ENCODE results near the gene KCNJ12. TPM values are rescaled to one million over a fixed set of nuclear protein-coding genes. Genes with fewer than 3 reads are reported as not detected.
A peak's percentile ranks its signal among the peaks of the same experiment; 100 is the strongest.

KCNJ12 gene
- total RNA-seq, 2 donors from 2014 or later = not detected

- ATAC-seq (no peak), DNase-seq (ENCODE audit: low spot score) (no peak)
- Mint-ChIP-seq H3K4me3 (no peak overlapping the region), H3K36me3 (no peaks in the 10 kb centered on the region), H3K9me3 (no peaks in the 10 kb centered on the region), H3K4me1 (ENCODE audit: low read depth in 2 of 2) (peaks cover 0 to 10% of the 10 kb centered on the region in 2 donors), H3K27ac (no peak overlapping the region), H3K27me3 (no peaks in the 10 kb centered on the region)
These were observed 7.5 kb upstream of the KCNJ12 start for GRCh38 chr17:21368545-21369246.

GRCh38 chr17:21369395-21369794 is 6.8 kb upstream of the KCNJ12 start:
- peaks cover 0 to 5% of the 10 kb centered on the region in 2 donors for H3K4me1 Mint-ChIP-seq (ENCODE audit: low read depth in 2 of 2)
- H3K27ac Mint-ChIP-seq = no peak overlapping the region
- H3K9me3 Mint-ChIP-seq = no peaks in the 10 kb centered on the region
- ATAC-seq (no peak), DNase-seq (ENCODE audit: low spot score) (no peak)
- no peaks in the 10 kb centered on the region for H3K27me3 Mint-ChIP-seq
- no peaks in the 10 kb centered on the region for H3K36me3 Mint-ChIP-seq
- no peak overlapping the region for H3K4me3 Mint-ChIP-seq

- Mint-ChIP-seq H3K27ac (no peak overlapping the region), H3K9me3 (no peaks in the 10 kb centered on the region), H3K4me1 (ENCODE audit: low read depth in 2 of 2) (peaks cover 0 to 5% of the 10 kb centered on the region in 2 donors), H3K4me3 (no peak overlapping the region), H3K27me3 (peaks cover 3% of the 10 kb centered on the region in 2 donors), H3K36me3 (no peaks in the 10 kb centered on the region)
- ATAC-seq = no peak
- no peak for DNase-seq (ENCODE audit: low spot score)
These were observed 5.7 kb upstream of the KCNJ12 start for GRCh38 chr17:21370430-21370829.

- no peak for DNase-seq (ENCODE audit: low spot score)
- H3K27me3 Mint-ChIP-seq = peaks cover 9% of the 10 kb centered on the region in 2 donors
- peaks cover 0 to 8% of the 10 kb centered on the region in 2 donors for H3K4me1 Mint-ChIP-seq (ENCODE audit: low read depth in 2 of 2)
- H3K9me3 Mint-ChIP-seq = no peaks in the 10 kb centered on the region
- no peak for ATAC-seq
- no peak overlapping the region for H3K4me3 Mint-ChIP-seq
- H3K36me3 Mint-ChIP-seq = no peaks in the 10 kb centered on the region
- H3K27ac Mint-ChIP-seq = no peak overlapping the region
These were observed 4.6 kb upstream of the KCNJ12 start for GRCh38 chr17:21371511-21372081.

GRCh38 chr17:21372256-21372954 is 3.8 kb upstream of the KCNJ12 start:
- H3K4me1 Mint-ChIP-seq (ENCODE audit: low read depth in 2 of 2) = peaks cover 0 to 8% of the 10 kb centered on the region in 2 donors
- no peak for DNase-seq (ENCODE audit: low spot score)
- no peak for ATAC-seq
- H3K9me3 Mint-ChIP-seq = no peaks in the 10 kb centered on the region
- H3K4me3 Mint-ChIP-seq = no peak overlapping the region
- peaks cover 9% of the 10 kb centered on the region in 2 donors for H3K27me3 Mint-ChIP-seq
- H3K36me3 Mint-ChIP-seq = no peaks in the 10 kb centered on the region
- no peak overlapping the region for H3K27ac Mint-ChIP-seq

GRCh38 chr17:21373036-21373435 is 3.1 kb upstream of the KCNJ12 start:
- peaks cover 0 to 8% of the 10 kb centered on the region in 2 donors for H3K4me1 Mint-ChIP-seq (ENCODE audit: low read depth in 2 of 2)

GRCh38 chr17:21373696-21374440 is 2.3 kb upstream of the KCNJ12 start:
- H3K4me1 Mint-ChIP-seq (ENCODE audit: low read depth in 2 of 2) = peaks cover 0 to 8% of the 10 kb centered on the region in 2 donors
- no peak overlapping the region for H3K4me3 Mint-ChIP-seq
- no peaks in the 10 kb centered on the region for H3K36me3 Mint-ChIP-seq
- DNase-seq (ENCODE audit: low spot score) = no peak
- no peak overlapping the region for H3K27ac Mint-ChIP-seq
- H3K9me3 Mint-ChIP-seq = no peaks in the 10 kb centered on the region
- H3K27me3 Mint-ChIP-seq = peaks cover 9% of the 10 kb centered on the region in 2 donors
- ATAC-seq = peak in 1 of 2 donors; percentile 11

More at GRCh38 chr17:21373036-21373435, 3.1 kb upstream of the KCNJ12 start:
- ATAC-seq (no peak), DNase-seq (ENCODE audit: low spot score) (no peak)
- no peak overlapping the region for H3K27ac Mint-ChIP-seq
- no peaks in the 10 kb centered on the region for H3K9me3 Mint-ChIP-seq
- H3K27me3 Mint-ChIP-seq = peaks cover 9% of the 10 kb centered on the region in 2 donors
- no peaks in the 10 kb centered on the region for H3K36me3 Mint-ChIP-seq
- H3K4me3 Mint-ChIP-seq = no peak overlapping the region

- Mint-ChIP-seq H3K27me3 (peaks cover 9% of the 10 kb centered on the region in 2 donors), H3K36me3 (no peaks in the 10 kb centered on the region), H3K4me1 (ENCODE audit: low read depth in 2 of 2) (peaks cover 0 to 8% of the 10 kb centered on the region in 2 donors), H3K4me3 (no peak overlapping the region), H3K27ac (no peak overlapping the region), H3K9me3 (no peaks in the 10 kb centered on the region)
- DNase-seq (ENCODE audit: low spot score) (no peak), ATAC-seq (no peak)
These were observed 1.6 kb upstream of the KCNJ12 start for GRCh38 chr17:21374441-21375161.

- Mint-ChIP-seq H3K36me3 (no peaks in the 10 kb centered on the region), H3K9me3 (no peaks in the 10 kb centered on the region), H3K4me3 (peak overlapping the region; percentile 9), H3K27me3 (peaks cover 9% of the 10 kb centered on the region in 2 donors), H3K4me1 (ENCODE audit: low read depth in 2 of 2) (peaks cover 0 to 8% of the 10 kb centered on the region in 2 donors), H3K27ac (no peak overlapping the region)
- DNase-seq (ENCODE audit: low spot score) = no peak
- no peak for ATAC-seq
These were observed 996 bp upstream of the KCNJ12 start for GRCh38 chr17:21375162-21375560.

GRCh38 chr17:21375757-21376080 is 438 bp upstream of the KCNJ12 start:
- ATAC-seq = no peak
- no peaks in the 10 kb centered on the region for H3K36me3 Mint-ChIP-seq
- H3K9me3 Mint-ChIP-seq = no peaks in the 10 kb centered on the region
- H3K27ac Mint-ChIP-seq = no peak overlapping the region
- DNase-seq (ENCODE audit: low spot score) = no peak
- H3K27me3 Mint-ChIP-seq = peaks cover 9% of the 10 kb centered on the region in 2 donors
- peaks cover 0 to 8% of the 10 kb centered on the region in 2 donors for H3K4me1 Mint-ChIP-seq (ENCODE audit: low read depth in 2 of 2)
- H3K4me3 Mint-ChIP-seq = peak overlapping the region; percentile 9

- Mint-ChIP-seq H3K27ac (no peak overlapping the region), H3K4me3 (no peak overlapping the region), H3K9me3 (no peaks in the 10 kb centered on the region), H3K36me3 (no peaks in the 10 kb centered on the region), H3K4me1 (ENCODE audit: low read depth in 2 of 2) (peaks cover 0 to 8% of the 10 kb centered on the region in 2 donors), H3K27me3 (peaks cover 9% of the 10 kb centered on the region in 2 donors)
- no peak for ATAC-seq
- DNase-seq (ENCODE audit: low spot score) = no peak
These were observed 868 bp downstream of the KCNJ12 start for GRCh38 chr17:21376759-21377690.

- H3K36me3 Mint-ChIP-seq = no peaks in the 10 kb centered on the region
- H3K4me3 Mint-ChIP-seq = no peak overlapping the region
These were observed 1.7 kb downstream of the KCNJ12 start for GRCh38 chr17:21377705-21378396.

More at GRCh38 chr17:21377705-21378396, 1.7 kb downstream of the KCNJ12 start:
- no peaks in the 10 kb centered on the region for H3K9me3 Mint-ChIP-seq
- ATAC-seq (no peak), DNase-seq (ENCODE audit: low spot score) (no peak)
- H3K27ac Mint-ChIP-seq = no peak overlapping the region
- peaks cover 9% of the 10 kb centered on the region in 2 donors for H3K27me3 Mint-ChIP-seq
- H3K4me1 Mint-ChIP-seq (ENCODE audit: low read depth in 2 of 2) = peaks cover 0 to 3% of the 10 kb centered on the region in 2 donors
